Head of caudate nucleus (tissue), 42 donors: ENCODE data around the gene PCDHGA10.
"Not testable (repeated sequence)": the region's sequence is repeated elsewhere in the genome, so short reads cannot be mapped to it uniquely, and the experiment has no call there.

Experiments
- DNase-seq, 42 donors: peaks; one replicate each; pipeline versions ENCODE4 v3.0.0 to v3.0.0-alpha.2; 2020 to 2021; ENCODE audit warnings: mixed read lengths in 7 of 42
- intact Hi-C: fragments of 100-400 bp; cut with DNase I; formaldehyde crosslinking; loops from one replicate; pipeline ENCODE4 v1.15.0; 2022

The PCDHGA10 gene

GRCh38 chr5:141389153-141390042, 23.4 kb upstream of the PCDHGA10 start:
- peak in 1 of 42 donors; percentile 31 for DNase-seq
- intact Hi-C loops = no loop called here

- intact Hi-C loops = no loop called here
- peak in 1 of 42 donors; percentile 28 for DNase-seq
Observed at GRCh38 chr5:141392429-141393198, 20.2 kb upstream of the PCDHGA10 start, which contains the start of gene PCDHGA8. PCDHGA8 (plus strand) TSS chr5:141392633; CDS start chr5:141392814, 181 bp downstream.

GRCh38 chr5:141393267-141393666, 19.5 kb upstream of the PCDHGA10 start:
- peak in 1 of 42 donors; percentile 17 for DNase-seq
- intact Hi-C loops = no loop called here

- peak in 1 of 42 donors; percentile 13 for DNase-seq
- intact Hi-C loops = not testable (repeated sequence)
Observed at GRCh38 chr5:141394401-141395187, 18.2 kb upstream of the PCDHGA10 start.

GRCh38 chr5:141397756-141398551, 14.8 kb upstream of the PCDHGA10 start, which contains the start of gene PCDHGB5:
PCDHGB5 (plus strand) TSS chr5:141397947; CDS start chr5:141398128, 181 bp downstream.
- intact Hi-C loops = not testable (repeated sequence)
- DNase-seq = peak in 10 of 42 donors; percentile 19 to 59 (median 49)

- DNase-seq = peak in 1 of 42 donors; percentile 16
- intact Hi-C loops = no loop called here
Observed at GRCh38 chr5:141398608-141399007, 14.2 kb upstream of the PCDHGA10 start.

- peak in 1 of 42 donors; percentile 24 for DNase-seq
- intact Hi-C loops = no loop called here
Observed at GRCh38 chr5:141399555-141400258, 13.1 kb upstream of the PCDHGA10 start.

- intact Hi-C loops = no loop called here
- peak in 14 of 42 donors; percentile 13 to 70 (median 34) for DNase-seq
Observed at GRCh38 chr5:141402553-141403243, 10.1 kb upstream of the PCDHGA10 start, which contains the start of gene PCDHGA9. PCDHGA9 (plus strand) TSS chr5:141402778; CDS start chr5:141402953, 175 bp downstream.

- intact Hi-C loops = no loop called here
- DNase-seq = peak in 1 of 42 donors; percentile 18
Observed at GRCh38 chr5:141403387-141403786, 9.4 kb upstream of the PCDHGA10 start.

- intact Hi-C loops = not testable (repeated sequence)
- peak in 3 of 42 donors; percentile 36 to 55 (median 45) for DNase-seq
Observed at GRCh38 chr5:141407790-141408505, 4.8 kb upstream of the PCDHGA10 start, which contains the start of gene PCDHGB6. PCDHGB6 (plus strand) TSS chr5:141408021; CDS start chr5:141408203, 182 bp downstream.

- DNase-seq = peak in 1 of 42 donors; percentile 31
- intact Hi-C loops = loop anchor here (10.0 kb wide), 1 partner anchor 145 kb away; no protein-coding TSS in a partner anchor
Observed at GRCh38 chr5:141409598-141410306, 3.0 kb upstream of the PCDHGA10 start.

- no peak for DNase-seq
- intact Hi-C loops = loop anchor here (10.0 kb wide), 1 partner anchor 143 kb away; no protein-coding TSS in a partner anchor
Observed at GRCh38 chr5:141411575-141411974, 1.2 kb upstream of the PCDHGA10 start.

- peak in 1 of 42 donors; percentile 19 for DNase-seq
Observed at GRCh38 chr5:141413540-141414069, 818 bp downstream of the PCDHGA10 start.

GRCh38 chr5:141414548-141415274, 1.9 kb downstream of the PCDHGA10 start:
- not testable (repeated sequence) for DNase-seq
- intact Hi-C loops = loop anchor here (10.0 kb wide), 1 partner anchor 140 kb away; no protein-coding TSS in a partner anchor

More at GRCh38 chr5:141413540-141414069, 818 bp downstream of the PCDHGA10 start:
- intact Hi-C loops = loop anchor here (10.0 kb wide), 1 partner anchor 141 kb away; no protein-coding TSS in a partner anchor
